ENCODE data around the gene ENDOD1. TPM values are rescaled to one million over a fixed set of nuclear protein-coding genes. Genes with fewer than 3 reads are reported as not detected.

ENDOD1 gene
- polyA plus RNA-seq, 1 experiment, result 12.1 TPM

DNA sequence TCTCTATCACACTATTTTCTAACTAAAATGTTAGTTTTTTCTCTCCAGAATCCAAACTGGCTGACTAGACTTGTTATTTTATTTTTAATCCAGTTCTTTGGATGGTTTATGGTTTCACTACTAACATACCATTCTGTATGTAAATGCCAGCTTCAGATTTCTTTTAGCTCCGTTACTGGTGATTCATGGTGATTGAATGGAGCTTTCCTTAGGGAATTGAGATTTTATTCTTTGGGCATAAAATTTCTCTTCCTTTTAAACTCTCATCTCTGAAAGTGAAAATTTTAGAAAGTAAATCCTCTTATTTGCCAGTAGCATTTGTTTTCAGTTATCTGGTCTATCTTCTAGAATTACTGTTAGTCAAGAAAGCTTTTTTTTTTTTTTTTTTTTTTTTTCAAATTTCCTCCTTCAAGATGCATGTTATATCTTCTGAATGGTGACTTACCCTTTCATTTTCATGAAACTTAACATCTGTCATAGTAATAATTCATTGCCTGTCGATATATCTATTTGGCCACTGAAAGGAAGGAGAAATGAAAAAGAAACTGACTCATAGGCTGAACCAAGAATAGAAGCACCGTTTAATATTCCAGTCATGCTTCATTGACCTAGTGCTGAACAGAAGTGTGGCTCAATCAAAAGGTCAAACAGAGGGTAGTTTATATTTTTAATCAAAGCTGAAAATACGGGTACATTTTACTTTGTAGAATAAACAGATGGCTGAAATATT, 6.4 kb downstream of the ENDOD1 start:
- CTCF ChIA-PET, result interaction anchor here (0.9 to 1.0 kb wide), 2 partner anchors 26 to 609 kb away, joined by 3 read pairs; no protein-coding TSS in a partner anchor

DNA sequence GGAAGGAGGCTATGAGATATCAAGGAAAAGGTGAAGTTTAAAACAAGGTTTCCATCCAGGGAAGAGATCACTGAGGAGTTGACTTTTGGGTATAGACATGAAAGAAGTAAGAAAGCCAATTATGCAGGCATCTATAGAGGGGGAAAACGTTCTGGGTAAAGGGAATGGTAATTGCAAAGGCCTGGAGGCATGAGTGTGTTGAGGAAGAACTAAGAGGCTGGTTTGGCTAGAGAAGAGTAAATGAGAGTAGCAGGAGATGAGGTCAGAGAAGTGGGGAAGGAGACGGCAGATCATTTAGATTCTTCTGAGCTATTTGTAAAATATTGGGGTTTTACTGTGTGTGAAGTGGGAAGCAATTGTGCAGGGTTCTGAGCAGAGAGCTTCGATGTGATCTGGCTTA, 7.6 kb downstream of the ENDOD1 start:
- TF ChIP-seq, protein P1, sequence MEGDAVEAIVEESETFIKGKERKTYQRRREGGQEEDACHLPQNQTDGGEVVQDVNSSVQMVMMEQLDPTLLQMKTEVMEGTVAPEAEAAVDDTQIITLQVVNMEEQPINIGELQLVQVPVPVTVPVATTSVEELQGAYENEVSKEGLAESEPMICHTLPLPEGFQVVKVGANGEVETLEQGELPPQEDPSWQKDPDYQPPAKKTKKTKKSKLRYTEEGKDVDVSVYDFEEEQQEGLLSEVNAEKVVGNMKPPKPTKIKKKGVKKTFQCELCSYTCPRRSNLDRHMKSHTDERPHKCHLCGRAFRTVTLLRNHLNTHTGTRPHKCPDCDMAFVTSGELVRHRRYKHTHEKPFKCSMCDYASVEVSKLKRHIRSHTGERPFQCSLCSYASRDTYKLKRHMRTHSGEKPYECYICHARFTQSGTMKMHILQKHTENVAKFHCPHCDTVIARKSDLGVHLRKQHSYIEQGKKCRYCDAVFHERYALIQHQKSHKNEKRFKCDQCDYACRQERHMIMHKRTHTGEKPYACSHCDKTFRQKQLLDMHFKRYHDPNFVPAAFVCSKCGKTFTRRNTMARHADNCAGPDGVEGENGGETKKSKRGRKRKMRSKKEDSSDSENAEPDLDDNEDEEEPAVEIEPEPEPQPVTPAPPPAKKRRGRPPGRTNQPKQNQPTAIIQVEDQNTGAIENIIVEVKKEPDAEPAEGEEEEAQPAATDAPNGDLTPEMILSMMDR (IDR thresholded peaks at IDR 0.05; ENCODE audit: low read depth, low read length), result no peak
- no peak for DNase-seq (ENCODE audit: low read depth, low spot score)
- ChIA-PET CTCF (interaction anchor here (0.7 kb wide), 1 partner anchor 54 kb away, joined by 3 read pairs; no protein-coding TSS in a partner anchor), POLR2A (no interaction called here)
- H3K27me3 ChIP-seq (ENCODE audit: control insufficient read depth, insufficient read depth, low read length), result no peaks in the 10 kb centered on the region
- H3K9me3 ChIP-seq (ENCODE audit: control insufficient read depth, insufficient read depth, low read length), result no peaks in the 10 kb centered on the region
- H3K4me3 ChIP-seq (ENCODE audit: low read depth, low read length), result no peak overlapping the region
- no peak overlapping the region for H3K27ac ChIP-seq (ENCODE audit: low read depth, low read length)

More for the DNA sequence above, 6.4 kb downstream of the ENDOD1 start:
- H3K9me3 ChIP-seq (ENCODE audit: control insufficient read depth, insufficient read depth, low read length), result no peaks in the 10 kb centered on the region
- no peak for DNase-seq (ENCODE audit: low read depth, low spot score)
- TF ChIP-seq, protein P1 (IDR thresholded peaks at IDR 0.05; ENCODE audit: low read depth, low read length), result no peak
- POLR2A ChIA-PET, result no interaction called here
- no peaks in the 10 kb centered on the region for H3K27me3 ChIP-seq (ENCODE audit: control insufficient read depth, insufficient read depth, low read length)
- no peak overlapping the region for H3K4me3 ChIP-seq (ENCODE audit: low read depth, low read length)
- no peak overlapping the region for H3K27ac ChIP-seq (ENCODE audit: low read depth, low read length)

DNA sequence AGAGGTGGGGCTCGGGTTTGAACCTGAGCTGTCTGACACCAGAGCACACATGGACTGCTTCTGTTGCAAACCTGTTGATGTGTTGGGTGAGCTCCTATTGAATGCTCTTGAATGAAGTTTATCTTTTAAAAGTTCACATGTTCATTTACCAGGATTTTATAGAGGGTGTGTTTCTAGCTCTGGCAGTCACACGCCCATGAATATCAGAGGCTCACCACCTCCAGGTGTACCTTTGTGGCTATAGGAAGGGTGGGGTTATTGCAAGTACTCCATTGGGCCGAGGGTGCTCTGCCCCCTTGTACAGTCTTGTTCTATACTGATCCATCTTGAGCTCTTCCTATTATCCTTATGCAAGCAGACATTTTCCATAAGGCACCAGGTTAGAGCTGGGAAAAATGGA, 9.2 kb downstream of the ENDOD1 start:
- CTCF ChIA-PET, result no interaction called here
- no peak overlapping the region for H3K27ac ChIP-seq (ENCODE audit: low read depth, low read length)
- TF ChIP-seq, protein P1 (IDR thresholded peaks at IDR 0.05; ENCODE audit: low read depth, low read length), result no peak
- POLR2A ChIA-PET, result no interaction called here
- H3K9me3 ChIP-seq (ENCODE audit: control insufficient read depth, insufficient read depth, low read length), result no peaks in the 10 kb centered on the region
- H3K27me3 ChIP-seq (ENCODE audit: control insufficient read depth, insufficient read depth, low read length), result no peaks in the 10 kb centered on the region
- DNase-seq (ENCODE audit: low read depth, low spot score), result no peak
- H3K4me3 ChIP-seq (ENCODE audit: low read depth, low read length), result no peak overlapping the region

DNA sequence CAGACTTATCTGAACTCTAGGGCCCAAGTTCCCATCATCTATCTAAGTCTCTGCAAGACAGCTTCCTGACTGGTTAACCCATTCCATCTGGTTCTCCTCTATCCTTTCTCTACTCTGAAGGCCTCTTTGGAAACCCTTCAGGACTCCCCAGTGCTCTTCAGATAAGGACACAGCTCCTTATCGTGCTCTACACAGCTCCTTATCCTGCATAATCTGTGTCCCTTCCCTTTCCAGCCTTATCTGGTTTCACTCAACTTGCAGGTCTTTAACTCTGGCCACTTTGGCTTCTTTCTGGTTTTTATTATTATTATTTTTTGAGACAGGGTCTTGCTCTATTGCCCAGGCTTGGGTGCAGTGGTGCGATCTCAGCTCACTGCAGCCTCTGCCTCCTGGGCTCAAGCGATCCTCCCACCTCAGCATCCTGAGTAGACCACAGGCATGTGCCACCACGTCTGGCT, 10.6 kb downstream of the ENDOD1 start:
- Histone ChIP-seq H3K9me3 (ENCODE audit: control insufficient read depth, insufficient read depth, low read length) (no peaks in the 10 kb centered on the region), H3K27me3 (ENCODE audit: control insufficient read depth, insufficient read depth, low read length) (no peaks in the 10 kb centered on the region), H3K4me3 (ENCODE audit: low read depth, low read length) (no peak overlapping the region), H3K27ac (ENCODE audit: low read depth, low read length) (no peak overlapping the region)
- DNase-seq (ENCODE audit: low read depth, low spot score), result no peak
- CTCF ChIA-PET, result no interaction called here
- TF ChIP-seq, protein P1 (IDR thresholded peaks at IDR 0.05; ENCODE audit: low read depth, low read length), result no peak
- POLR2A ChIA-PET, result no interaction called here

DNA sequence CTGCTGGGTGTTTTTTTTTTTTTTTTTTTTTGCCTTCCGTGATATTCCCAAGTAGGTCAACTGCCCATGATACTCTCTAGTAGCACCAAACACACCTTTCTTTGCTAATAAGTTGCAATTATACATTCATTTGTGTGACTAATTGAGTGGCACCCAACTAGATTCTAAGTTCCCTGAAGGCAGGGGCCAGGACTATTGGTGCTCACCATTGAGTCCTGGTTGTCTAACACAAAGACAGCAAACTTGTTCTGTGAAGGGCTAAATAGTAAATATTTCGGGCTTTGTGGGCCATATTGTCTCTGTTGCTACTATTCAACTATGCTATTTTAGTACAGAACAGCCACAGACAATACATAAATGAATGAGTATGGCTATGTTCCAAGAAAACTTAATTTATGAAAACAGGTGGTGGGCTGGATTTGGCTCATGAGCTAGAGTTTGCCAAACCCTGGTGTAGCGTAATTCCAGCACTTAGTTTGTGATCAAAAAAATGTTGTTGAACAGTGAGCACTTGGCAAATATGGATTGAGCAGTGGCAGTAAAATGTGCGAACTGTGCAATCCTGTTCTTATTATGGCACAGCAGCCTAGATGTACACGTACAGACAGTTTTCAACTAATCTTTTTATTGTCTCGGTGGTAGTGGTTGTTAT, 11.3 kb downstream of the ENDOD1 start:
- Histone ChIP-seq H3K4me3 (ENCODE audit: low read depth, low read length) (no peak overlapping the region), H3K27me3 (ENCODE audit: control insufficient read depth, insufficient read depth, low read length) (no peaks in the 10 kb centered on the region), H3K27ac (ENCODE audit: low read depth, low read length) (no peak overlapping the region), H3K9me3 (ENCODE audit: control insufficient read depth, insufficient read depth, low read length) (no peaks in the 10 kb centered on the region)
- POLR2A ChIA-PET, result no interaction called here
- CTCF ChIA-PET, result no interaction called here
- no peak for DNase-seq (ENCODE audit: low read depth, low spot score)
- TF ChIP-seq, protein P1 (IDR thresholded peaks at IDR 0.05; ENCODE audit: low read depth, low read length), result no peak
